Measurements from ENCODE around the gene COL7A1.

Gene COL7A1

DNA sequence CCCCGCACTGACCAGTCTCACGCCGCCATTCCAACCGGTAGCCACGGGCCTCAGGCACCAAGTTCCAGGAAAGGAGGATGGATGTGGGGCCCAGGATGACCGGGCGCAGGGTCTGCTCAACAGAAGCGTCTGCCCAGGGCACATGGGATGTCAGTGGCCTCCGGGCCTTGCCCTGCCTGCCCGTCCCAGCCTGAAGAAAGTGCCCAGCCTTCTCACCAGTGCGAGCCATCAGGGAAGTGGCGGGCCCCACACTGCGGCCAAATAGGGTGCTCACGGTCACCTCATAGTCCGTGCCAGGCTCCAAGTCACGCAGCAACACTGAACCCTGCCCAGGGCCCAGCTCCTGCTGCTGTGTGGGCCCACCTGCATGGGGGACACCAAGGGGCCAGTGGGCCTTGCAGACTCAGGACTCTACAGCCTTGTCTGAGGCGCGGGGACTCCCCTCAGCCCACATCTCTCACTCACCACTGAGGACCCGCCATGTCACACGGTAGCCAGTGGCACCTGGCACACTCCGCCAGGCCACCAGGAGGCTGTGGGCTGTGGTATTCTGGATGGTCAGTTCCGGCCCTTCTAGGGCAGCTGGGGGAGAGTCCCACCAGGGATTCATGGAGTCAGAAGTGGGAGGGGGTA is 3.1 kb downstream of the COL7A1 start:
- DNase-seq (no peak), ATAC-seq (no peak)

DNA sequence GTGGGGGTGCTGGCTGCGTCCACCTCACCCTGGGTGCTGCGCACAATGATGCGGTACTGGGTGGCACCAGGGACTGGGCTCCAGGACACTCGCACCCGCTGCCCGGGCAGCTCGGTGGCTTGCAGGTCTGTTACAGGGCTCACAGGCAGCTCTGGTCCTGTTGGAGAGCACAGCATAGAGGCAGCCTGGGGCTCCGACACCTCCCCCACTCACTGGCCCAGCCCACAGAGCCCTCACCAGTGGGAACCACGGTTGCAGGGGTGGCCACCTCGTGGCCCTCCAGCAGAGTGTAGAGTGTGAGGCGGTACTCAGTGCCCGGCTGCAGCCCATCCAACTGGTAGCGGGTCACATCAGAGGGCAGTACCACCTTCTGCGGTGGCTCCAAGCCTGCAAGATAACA is 3.7 kb downstream of the COL7A1 start:
- DNase-seq (no peak), ATAC-seq (no peak)

DNA sequence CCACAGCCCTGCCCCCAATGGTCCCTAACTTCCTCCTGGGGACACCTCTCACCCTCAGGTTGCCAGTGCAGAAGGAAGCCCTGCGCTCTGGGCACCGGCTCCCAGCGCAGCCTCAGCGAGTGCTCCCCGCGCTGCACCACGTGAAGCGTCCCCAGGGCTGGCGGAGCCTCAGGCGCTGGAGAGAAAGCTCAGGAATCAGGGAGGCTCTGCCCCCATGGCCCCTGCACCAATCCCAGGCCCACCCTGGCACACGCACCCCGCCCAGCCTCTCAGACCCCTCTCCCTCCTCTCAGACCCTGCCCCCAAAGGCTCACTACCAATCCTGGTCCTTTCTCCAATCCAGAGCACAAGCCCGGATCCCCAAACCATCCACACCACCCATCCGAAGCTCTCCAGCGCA is 6.9 kb downstream of the COL7A1 start:
- ATAC-seq: no peak
- DNase-seq: no peak

DNA sequence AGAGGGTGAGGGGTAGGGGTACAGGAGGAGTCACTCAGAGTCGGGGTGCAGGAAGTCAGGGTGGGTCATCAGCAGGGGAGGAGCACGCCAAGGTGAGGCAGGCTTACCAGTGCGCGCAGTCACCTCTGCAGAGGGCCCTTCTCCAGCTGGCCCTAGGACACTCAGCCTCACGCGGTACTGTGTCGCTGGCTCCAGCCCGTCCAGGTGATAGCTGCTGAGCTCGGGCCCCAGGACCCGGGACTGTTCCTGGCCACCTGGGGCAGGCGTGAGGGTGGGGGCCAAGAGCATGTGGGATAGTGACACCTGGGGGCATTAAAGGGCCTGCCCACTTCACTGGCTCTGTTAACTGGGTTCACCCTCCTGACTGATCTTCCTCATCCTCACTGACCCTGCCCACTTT is 7.4 kb downstream of the COL7A1 start:
- DNase-seq (no peak), ATAC-seq (no peak)

DNA sequence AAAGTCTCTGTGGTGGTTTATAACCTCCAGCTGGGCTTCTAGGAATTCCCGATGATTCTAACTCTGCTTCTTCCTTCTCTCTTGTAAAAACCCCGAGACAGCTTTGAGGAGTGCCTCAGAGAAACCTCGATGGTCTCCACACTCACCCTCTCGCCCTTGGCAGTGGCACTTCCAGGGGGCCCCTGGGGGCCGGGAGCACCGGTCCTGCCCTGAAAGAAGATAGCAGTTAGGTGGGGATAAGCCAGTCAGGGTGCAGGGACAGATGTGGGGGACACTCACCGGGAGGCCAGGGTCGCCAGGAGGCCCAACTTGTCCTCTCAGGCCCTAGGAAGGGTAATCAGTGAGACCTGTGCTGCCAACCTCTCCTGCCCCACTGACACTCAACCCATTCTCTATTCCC is 9.7 kb downstream of the COL7A1 start:
- ATAC-seq: no peak

DNA sequence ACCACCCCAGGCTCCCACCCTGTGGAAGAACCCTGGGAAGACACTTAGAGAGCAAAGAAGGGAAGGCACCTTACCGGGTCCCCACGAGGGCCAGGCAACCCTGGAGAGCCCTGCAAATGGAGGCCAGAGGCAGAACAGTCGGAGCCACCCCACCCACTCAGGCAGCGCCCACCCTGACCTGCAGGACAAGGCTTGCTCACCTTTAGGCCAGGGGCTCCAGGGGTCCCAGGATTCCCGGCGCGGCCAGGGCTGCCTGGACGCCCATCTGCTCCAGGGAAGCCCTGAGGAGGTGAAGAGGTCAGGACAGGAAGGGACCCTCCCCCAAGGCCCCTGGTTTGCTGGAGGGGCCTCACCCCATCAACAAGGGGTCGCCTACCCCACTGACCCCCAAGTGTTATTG is 10.3 kb downstream of the COL7A1 start:
- ATAC-seq: no peak

More for the DNA sequence above, 9.7 kb downstream of the COL7A1 start:
- no peak for DNase-seq

DNA sequence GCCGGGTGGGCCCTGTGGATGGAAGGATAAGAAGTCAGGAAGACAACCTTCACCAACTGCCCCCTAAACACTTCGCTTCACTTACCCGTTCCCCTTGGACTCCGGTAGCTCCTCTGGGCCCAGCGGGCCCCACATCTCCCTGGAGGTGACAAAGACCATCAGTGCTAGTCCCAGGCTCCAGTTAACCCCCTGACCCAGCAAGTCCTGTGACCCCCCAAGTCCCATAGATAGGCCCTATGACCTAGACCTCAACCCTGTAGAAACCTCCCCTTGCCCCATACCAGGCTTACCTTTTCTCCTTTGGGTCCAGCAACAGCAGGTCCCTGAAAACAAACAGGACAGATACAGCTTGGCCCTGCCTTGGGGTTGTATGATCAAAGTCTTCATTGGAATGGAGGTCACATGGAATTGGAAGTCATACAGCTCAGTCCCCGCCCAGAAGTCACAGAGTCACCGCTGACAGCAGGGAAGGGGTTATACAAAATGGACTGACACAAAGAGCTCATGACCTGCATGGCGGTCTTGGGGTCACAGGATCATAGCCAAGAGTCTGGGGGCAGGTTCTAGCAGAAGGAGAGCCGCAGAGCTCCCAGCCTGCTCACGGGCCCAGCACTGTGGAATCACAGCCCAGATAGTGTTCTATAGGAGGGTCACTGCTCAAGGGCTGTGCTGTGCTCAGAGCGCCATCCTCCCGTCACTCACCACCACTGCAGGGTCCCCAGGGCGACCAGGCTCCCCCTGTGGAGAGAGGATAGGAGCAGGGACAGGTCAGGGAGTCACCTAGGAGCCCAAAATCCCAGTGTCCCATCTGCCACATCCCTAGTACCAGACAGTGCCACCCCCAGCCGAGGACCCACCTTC is 13.3 kb downstream of the COL7A1 start:
- ATAC-seq: no peak

More for the DNA sequence above, 10.3 kb downstream of the COL7A1 start:
- DNase-seq: no peak

DNA sequence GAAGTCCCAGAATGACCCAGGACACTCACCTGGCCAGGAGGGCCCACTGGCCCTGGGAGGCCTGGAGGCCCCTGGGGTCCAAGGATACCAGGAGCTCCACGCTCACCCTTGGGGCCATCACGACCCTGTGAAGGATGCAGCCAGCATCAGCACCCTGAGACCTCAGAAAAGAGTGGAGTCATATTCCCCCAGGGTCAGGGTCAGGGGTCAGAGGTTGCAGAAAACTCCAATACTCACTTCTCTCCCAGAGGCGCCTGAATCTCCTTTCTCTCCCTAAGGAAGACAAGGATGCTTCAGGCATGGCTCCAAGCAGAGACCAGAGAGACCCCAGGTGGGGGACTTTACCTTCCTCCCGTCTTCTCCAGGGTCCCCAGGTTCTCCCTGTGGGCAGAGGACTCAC is 18.5 kb downstream of the COL7A1 start:
- ATAC-seq (no peak), DNase-seq (no peak)

More for the DNA sequence above, 13.3 kb downstream of the COL7A1 start:
- no peak for DNase-seq

DNA sequence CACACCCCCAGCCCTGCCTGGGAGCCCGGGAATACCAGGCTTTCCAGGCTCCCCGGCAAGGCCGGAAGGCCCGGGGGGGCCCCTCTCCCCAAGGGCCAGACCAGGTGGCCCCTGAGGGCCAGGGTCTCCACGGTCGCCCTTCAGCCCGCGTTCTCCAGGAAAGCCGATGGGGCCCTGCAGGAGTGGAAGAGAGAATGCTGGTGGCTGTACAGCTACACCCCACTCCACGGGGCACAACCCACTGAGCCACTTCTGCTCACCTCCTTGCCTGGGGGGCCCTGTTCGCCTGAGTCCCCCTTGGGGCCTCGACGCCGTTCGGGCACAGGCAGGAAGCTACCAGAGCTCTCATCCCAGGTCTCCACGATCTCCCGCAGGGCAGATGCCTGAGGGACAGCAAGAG is 19.8 kb downstream of the COL7A1 start:
- no peak for ATAC-seq
- DNase-seq: no peak

DNA sequence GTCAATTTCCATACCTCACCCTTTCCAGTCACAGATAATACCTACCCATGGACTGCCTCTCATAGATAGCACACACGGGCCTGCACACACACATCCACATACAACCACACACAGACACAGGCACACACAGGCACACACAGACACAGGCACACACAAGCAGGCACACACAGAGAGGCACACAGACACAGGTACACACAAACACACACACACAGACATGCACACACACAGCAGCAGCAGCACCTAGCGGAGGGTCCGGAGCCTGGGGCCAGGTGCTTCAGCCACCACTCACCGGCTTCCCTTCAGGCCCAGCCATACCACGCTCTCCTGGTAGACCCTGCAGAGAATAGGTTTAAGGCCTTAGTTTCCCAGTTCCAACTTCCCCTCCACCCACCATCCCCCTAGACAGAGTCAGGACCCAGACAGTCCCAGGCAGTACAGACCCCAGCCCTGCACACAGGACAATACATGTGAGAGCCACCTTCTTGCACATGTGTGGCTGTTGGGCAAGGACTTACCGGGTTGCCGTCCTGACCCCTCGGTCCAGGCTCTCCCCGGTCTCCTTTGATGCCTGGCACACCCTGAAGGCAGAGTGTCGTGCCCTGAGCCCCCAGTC is 21.1 kb downstream of the COL7A1 start:
- DNase-seq: no peak
- no peak for ATAC-seq

DNA sequence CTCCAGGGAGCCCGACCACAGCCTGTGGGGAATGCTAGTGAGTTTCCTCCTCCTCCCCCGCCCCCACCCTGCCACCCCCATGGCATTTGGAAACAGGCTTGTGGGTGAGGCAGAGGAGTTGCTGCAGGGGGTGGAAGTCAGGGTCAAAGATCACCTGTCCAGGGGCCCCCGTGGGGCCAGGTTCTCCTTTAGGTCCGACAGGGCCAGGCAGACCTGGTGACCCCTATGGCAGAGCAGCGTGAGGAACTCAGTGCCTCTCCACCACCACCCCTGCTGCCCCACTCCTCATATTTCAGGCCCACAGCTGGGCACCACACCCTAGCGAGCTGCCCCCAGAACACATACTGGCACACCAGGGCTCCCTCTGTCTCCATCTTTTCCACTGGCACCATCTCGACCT is 22.6 kb downstream of the COL7A1 start:
- DNase-seq: no peak
- no peak for ATAC-seq

DNA sequence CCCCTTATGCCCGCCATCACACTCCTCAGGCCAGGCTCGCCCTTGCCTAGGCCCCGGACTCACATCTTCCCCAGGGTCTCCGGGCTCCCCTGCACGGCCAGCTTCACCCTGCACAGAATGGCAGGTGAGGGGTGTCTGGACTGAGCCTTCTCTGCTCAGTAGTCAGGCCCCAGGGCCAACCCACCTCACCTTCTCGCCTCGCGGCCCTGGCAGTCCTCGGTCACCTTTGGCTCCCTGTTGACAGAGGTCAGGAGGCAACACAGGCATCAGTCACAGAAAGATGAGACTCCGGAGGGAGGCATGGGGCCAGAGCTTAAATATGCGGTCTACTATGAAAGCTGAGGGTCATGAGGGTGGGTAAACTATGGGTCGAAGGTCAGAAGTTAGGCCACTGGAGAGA is 23.2 kb downstream of the COL7A1 start:
- no peak for ATAC-seq

DNA sequence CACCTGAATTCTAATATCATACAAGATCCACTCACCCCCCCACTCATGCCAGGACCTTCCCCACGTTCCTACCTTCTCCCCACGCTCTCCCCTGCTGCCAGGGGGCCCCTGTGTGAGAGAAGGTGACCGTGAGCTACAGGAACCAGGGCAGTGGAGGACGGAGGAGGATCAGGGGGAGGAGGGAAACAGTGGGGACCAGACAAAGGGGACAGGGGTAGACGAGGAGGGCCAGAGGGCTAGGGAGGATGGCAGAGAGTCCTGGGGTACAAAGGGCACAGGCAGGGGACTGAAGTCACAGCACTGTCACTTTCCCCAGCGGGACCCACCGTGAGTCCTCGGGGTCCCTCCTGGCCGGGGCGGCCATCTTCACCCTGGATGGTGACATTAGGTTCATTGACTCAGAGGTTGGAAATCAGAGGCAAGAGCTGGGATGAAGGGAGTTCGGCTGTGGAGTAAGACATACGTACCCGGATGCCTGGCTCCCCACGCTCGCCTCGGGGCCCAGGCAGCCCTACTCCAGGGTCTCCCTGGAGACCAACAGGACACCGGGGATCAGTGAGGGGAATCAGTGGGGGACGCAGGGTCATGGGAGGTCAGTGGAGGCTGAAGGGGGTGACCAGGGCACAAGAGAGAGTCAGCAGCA is 25.2 kb downstream of the COL7A1 start:
- no peak for ATAC-seq
- no peak for DNase-seq

More for the DNA sequence above, 23.2 kb downstream of the COL7A1 start:
- DNase-seq: no peak

DNA sequence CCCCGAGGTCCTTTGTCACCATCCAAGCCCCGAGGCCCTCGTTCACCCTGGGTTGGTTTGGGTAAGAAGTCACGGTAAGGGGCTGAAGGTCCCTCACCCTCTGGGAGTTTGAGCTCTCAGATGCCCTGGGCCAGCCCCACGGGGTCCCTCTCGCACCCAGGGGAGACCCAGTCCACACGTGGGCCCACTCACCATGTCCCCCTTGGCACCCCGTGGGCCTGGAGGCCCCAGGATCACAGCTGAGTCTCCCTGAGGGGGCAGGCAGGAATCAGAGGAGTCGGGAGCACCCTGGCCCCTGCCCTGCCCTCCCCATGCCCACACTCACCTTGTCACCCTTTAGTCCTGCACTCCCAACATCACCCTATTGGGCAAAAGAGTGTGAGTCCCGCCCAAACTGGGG is 25.7 kb downstream of the COL7A1 start:
- ATAC-seq: no peak
- DNase-seq: no peak

DNA sequence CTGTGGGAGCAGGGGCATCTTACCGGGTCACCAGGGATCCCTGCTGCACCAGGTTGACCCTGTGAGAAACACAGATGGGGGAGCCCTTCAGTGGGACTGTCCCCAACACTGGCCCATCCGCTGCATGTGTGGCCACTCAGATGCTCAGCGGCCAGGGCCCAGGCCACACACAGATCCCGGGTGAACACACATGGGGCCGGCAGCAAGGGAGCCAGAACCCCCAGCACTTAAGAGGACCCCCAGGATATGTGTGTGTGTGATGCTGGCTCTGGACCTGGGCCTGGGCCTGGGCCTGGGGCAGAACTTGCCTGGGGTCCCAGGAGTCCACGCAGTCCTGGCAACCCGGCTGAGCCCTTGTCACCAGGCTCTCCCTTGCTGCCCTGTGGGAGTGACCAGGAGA is 26.7 kb downstream of the COL7A1 start:
- DNase-seq (no peak), ATAC-seq (no peak)

DNA sequence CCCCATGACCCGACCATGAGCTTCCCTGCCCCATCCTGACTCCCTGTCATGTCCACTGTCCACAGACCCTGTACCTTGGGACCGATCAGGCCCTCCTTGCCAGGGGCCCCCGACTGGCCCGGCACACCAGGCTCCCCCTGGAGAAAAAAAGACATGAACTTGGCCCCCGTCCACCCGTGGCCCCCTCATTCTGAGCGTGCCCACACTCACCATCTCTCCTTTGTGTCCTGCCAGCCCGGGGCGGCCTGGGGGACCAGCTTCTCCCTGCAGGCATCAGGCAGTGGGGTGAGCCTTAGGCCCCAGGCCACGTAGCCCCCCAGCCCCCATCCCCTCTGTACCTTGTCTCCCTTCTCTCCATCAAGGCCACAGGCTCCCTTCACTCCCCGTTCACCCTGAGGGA is 27.6 kb downstream of the COL7A1 start:
- ATAC-seq (no peak), DNase-seq (no peak)

DNA sequence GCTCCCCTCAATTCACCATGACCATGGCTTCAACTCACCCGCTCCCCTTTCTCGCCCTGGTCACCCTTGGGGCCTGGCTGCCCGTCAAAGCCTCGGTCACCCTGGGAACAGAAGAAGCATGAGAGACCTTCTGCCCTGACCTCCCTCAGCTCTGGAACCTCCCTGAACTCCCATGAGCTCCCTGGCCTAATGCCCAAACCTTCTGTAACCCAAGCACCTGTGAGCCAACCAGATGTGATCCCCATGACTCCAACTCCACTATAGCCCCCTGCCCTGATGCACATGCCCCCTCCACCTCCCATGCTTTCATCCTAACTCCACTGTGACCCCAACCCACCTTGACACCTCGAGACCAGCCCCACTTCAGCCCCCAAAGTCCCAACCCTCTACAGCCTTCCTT is 28.0 kb downstream of the COL7A1 start:
- ATAC-seq (no peak), DNase-seq (no peak)

DNA sequence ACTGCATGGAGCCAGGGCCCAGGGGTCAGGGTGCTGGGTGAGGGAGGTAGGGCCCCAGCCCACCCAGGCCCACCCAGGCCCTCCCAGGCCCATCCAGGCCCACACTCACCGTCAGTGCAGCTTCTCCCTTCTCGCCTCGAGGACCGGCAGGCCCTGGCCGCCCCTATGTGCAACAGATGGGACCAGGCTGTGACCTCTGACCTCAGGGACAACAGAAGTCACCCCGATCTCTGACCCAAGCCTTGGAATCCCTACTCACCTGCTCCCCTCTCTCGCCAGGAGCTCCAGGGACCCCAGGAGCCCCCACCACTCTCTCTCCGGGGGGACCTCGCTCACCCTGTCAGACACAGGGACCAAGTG is 28.7 kb downstream of the COL7A1 start:
- ATAC-seq (no peak), DNase-seq (no peak)

DNA sequence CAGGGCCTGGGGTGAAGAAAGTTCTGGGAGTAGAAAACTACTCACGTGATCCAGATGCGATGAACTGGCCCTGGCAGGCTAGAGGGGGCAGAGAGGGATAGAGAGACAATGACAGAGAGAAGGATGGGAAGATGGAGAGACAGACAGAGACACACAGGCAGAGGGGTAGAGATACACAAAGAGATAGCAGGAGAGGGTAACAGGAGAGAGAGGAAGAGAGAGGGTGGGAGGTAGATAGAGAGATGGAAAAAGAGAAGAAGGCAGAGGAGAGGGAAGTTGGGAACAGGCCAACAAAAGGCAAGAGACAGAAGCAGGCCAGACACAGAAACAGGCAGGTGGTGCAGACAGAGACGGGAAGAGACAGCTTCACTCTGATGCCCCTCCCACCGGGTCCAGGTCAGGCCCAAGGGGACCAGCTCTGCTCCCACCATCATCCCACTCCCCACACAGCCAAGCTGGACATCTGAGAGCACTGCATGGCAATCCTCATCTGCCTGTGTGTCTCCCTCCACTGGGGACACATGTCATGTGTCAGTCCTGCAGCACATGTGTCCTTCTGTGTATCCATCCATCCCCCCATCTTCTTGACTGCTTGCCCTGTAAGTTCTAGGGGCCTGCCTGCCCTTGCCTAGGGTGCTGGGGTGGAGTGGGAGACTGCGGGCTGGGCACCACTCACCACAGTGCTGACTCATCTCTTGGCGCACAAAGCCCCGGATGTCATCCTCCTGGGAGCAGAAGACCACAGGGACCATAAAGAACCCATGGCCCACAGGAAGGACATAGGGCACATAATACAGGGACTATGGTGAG is 29.3 kb downstream of the COL7A1 start:
- peak; percentile 41 for DNase-seq
- peak; percentile 33 for ATAC-seq

DNA sequence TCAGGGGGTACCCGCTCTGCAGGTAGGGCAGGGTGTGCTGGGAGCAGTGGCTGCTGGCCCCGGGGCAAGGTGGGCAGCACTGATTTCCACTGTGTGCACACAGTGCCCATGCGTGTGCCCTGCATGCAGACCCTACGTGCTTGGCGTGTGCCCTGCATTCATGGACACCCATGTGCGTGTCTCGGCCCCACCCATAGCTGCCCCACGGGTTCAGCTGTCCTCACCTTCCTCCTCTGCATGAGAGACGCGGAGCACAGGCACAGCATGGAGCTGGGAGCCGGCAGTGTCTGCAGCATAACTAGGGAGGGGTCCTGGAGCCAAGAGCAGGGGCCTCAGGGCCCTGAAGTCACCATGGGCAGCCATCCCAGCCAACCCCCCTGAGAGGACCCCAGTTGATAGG is 29.9 kb downstream of the COL7A1 start:
- DNase-seq: no peak
- ATAC-seq: no peak

DNA sequence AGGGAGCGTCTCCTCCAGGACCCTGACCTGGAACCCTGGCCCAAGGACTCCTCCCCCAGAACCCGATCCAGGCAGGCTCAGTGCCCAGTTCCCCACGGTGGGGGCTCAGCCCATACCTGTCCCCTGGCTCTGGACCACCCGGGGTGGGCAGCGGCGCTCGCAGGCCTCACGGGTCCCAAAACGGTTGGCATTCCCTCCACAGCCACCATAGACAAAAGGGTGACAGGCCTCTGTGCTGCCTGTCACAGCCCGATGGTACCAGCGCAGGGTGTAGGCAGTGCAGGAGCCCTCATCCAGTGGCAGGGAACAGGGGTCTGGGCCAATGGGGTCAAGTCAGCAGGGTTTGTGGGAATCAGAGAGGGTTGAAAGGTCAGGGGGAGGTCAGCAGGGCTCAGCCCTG is 30.5 kb downstream of the COL7A1 start:
- ATAC-seq: no peak
- no peak for DNase-seq

DNA sequence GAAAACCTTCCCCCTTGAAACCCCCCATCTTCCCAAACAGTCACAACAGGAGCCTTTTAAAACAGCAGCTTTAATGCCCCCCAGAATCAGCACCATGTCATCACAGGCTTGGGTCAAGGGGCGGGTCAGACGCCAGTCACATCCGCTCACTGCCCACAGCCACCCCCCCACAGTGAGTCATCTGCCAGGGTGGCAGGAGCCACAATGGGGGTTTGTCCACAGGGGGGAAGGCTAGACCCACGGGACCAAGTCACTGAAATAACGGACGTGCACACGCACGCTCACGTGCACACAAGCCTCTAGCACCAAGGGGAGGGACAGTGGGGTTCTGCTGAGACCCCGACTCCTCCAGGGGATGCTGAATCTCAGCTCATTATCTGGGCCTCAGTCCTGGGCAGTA is 31.1 kb downstream of the COL7A1 start:
- ATAC-seq (peak; percentile 41), DNase-seq (peak; percentile 68)
